SJSA1 (cell line): ENCODE measurements around the gene PPIF. TPM values are rescaled to one million over a fixed set of nuclear protein-coding genes. Genes with fewer than 3 reads are reported as not detected.

ENCODE experiments used
- DNase-seq, 2 experiments: peaks; one replicate each; pipeline ENCODE4 v3.0.0-alpha.2; 2015 to 2020; ENCODE audit warnings: low spot score in 2 of 2, low read depth in 1 of 2
- H3K27ac ChIP-seq: fragments of 250-450 bp; sonication (Bioruptor Pico); 2 replicates; pipeline ENCODE4 v1.5.1; 2020; ENCODE audit warnings: mild to moderate bottlenecking, moderate library complexity
- H3K27me3 ChIP-seq: fragments of 250-450 bp; sonication (Bioruptor Pico); replicated peaks from 2 replicates; pipeline ENCODE4 v1.5.1; 2020; ENCODE audit warnings: mild to moderate bottlenecking, moderate library complexity
- H3K36me3 ChIP-seq: fragments of 250-450 bp; sonication (Bioruptor Pico); 2 replicates; pipeline ENCODE4 v1.5.1; 2020; ENCODE audit warnings: mild to moderate bottlenecking
- H3K4me1 ChIP-seq: fragments of 250-450 bp; sonication (Bioruptor Pico); replicated peaks from 2 replicates; pipeline ENCODE4 v1.6.1; 2021; ENCODE audit warnings: mild to moderate bottlenecking
- H3K4me3 ChIP-seq: fragments of 250-450 bp; sonication (Bioruptor Pico); 2 replicates; pipeline ENCODE4 v1.5.1; 2020; ENCODE audit warnings: mild to moderate bottlenecking
- H3K9me3 ChIP-seq: fragments of 250-450 bp; sonication (Bioruptor Pico); replicated peaks from 2 replicates; pipeline ENCODE4 v1.5.1; 2020; ENCODE audit warnings: mild to moderate bottlenecking
- total RNA-seq: library from RNA; depleted of rRNA; stranded (reverse); fragments of >200 nt; shearing (Covaris generic); gene quantifications from 2 replicates; pipeline ENCODE4 v1.2.3, GENCODE V29; 2014

The PPIF gene
- total RNA-seq, 1 experiment from 2014 or later: 31.7 TPM

DNA sequence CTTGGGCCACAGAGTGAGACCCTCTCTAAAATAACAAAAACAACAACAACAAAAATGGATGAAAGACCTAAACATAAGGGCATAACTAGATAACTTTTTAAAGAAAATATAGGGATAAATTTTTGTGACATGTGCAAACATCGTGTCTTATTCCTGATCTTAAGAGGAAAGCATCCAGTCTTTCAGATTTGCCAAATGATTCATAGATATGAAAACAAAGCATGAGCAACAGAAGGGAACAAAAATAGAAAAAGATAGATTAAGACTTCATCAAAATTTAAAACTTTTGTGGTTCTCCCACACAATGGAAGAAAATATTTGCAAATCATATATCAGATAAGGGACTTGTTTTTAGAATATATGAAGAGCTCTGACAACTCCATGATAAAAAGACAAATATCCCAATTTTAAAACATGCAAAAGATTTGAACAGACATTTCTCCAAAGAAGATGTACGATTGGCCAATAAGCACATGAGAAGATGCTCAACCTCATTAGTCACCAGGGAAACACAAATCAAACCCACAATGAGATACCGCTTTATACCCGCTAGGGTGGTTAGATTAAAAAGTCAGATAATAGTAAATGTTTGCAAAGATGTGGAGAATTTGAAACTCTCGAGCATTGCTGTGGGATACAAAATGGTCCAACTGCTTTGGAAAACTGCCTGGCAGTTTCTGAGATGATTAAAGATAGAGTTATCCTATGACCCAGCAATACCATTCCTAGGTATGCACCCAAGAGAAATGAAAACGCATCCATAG is 20.3 kb downstream of the PPIF start:
- no peaks in the 10 kb centered on the region for H3K36me3 ChIP-seq
- H3K9me3 ChIP-seq: no peaks in the 10 kb centered on the region
- H3K27ac ChIP-seq: no peak overlapping the region
- no peak for DNase-seq
- no peak overlapping the region for H3K4me3 ChIP-seq
- peaks cover 5% of the 10 kb centered on the region for H3K4me1 ChIP-seq
- H3K27me3 ChIP-seq: no peaks in the 10 kb centered on the region

DNA sequence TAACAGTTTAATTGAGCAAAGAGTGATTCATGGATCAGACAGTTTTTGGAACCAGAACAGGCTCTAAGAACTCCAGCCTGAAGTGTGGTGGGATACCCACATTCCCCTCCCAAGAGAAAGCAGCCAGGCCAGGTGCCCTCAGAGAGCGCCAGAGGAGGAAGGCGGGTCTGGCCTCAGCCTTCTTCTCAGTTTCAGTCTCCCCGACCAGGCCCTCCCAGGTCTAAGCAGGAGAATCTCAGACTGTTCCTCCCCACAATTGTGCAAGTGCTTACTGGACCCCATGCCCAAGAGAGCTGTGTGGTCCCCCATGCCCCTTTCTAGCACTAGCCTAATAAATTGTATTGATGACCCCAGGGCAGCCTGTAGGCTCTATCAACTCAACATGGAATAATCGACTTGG is 25.6 kb downstream of the PPIF start:
- no peaks in the 10 kb centered on the region for H3K9me3 ChIP-seq
- no peak for DNase-seq
- no peaks in the 10 kb centered on the region for H3K36me3 ChIP-seq
- no peaks in the 10 kb centered on the region for H3K27me3 ChIP-seq
- H3K4me3 ChIP-seq: no peak overlapping the region
- peaks cover 10% of the 10 kb centered on the region for H3K4me1 ChIP-seq
- H3K27ac ChIP-seq: no peak overlapping the region

- DNase-seq: peak; percentile 79 to 84
- no peaks in the 10 kb centered on the region for H3K27me3 ChIP-seq
- no peaks in the 10 kb centered on the region for H3K36me3 ChIP-seq
- no peak overlapping the region for H3K27ac ChIP-seq
- H3K4me3 ChIP-seq: no peak overlapping the region
- peaks cover 11% of the 10 kb centered on the region for H3K4me1 ChIP-seq
- no peaks in the 10 kb centered on the region for H3K9me3 ChIP-seq
These were observed 27.3 kb downstream of the PPIF start for GRCh38 chr10:79374312-79375191.

GRCh38 chr10:79375321-79376077 is 28.2 kb downstream of the PPIF start:
- Histone ChIP-seq H3K36me3 (no peaks in the 10 kb centered on the region), H3K27me3 (no peaks in the 10 kb centered on the region), H3K4me1 (peaks cover 21% of the 10 kb centered on the region), H3K27ac (no peak overlapping the region), H3K4me3 (no peak overlapping the region), H3K9me3 (no peaks in the 10 kb centered on the region)
- DNase-seq: peak; percentile 27 to 52

GRCh38 chr10:79376078-79376628 is 28.9 kb downstream of the PPIF start:
- H3K36me3 ChIP-seq: no peaks in the 10 kb centered on the region
- H3K9me3 ChIP-seq: no peaks in the 10 kb centered on the region
- peaks cover 27% of the 10 kb centered on the region for H3K4me1 ChIP-seq
- DNase-seq: peak in 1 of 2 experiments; percentile 32
- no peak overlapping the region for H3K4me3 ChIP-seq
- H3K27me3 ChIP-seq: no peaks in the 10 kb centered on the region
- no peak overlapping the region for H3K27ac ChIP-seq

DNA sequence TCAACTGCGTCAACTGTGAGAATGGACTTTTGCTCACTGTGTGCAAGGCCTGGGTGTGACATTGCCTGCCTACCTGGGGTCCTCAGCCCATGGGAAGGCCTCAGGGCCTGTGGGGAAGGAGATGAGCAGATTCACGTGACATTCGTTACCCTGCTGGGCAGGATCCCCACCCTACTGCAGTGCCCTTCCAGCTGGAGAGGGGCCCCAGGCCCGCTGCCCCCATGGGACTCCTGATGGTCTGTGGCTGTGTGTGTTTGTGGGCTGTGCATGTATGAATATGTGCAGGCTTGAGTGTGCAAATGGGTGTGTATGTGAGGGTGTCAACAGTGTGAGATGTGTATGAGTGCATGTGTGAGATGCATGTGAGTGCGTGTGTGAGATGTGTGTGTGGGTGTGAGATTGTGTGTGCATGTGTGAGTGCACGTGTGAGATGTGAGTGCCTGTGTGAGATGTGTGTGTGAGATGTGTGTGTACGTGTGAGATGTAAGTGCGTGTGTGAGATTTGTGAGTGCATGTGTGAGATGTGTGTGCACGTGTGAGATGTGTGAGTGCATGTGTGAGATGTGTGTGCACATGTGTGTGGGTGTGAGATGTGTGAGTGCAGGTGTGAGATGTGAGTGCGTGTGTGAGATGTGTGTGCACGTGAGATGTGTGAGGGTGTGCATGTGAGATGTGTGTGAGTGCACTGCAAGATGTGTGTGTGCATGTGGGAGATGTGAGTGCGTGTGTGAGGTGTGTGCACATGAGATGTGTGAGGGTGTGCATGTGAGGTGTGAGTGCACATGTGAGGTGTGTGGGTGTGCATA is 29.7 kb downstream of the PPIF start:
- Histone ChIP-seq H3K4me1 (peaks cover 35% of the 10 kb centered on the region), H3K27me3 (no peaks in the 10 kb centered on the region), H3K9me3 (no peaks in the 10 kb centered on the region), H3K4me3 (no peak overlapping the region), H3K27ac (no peak overlapping the region), H3K36me3 (no peaks in the 10 kb centered on the region)
- no peak for DNase-seq

DNA sequence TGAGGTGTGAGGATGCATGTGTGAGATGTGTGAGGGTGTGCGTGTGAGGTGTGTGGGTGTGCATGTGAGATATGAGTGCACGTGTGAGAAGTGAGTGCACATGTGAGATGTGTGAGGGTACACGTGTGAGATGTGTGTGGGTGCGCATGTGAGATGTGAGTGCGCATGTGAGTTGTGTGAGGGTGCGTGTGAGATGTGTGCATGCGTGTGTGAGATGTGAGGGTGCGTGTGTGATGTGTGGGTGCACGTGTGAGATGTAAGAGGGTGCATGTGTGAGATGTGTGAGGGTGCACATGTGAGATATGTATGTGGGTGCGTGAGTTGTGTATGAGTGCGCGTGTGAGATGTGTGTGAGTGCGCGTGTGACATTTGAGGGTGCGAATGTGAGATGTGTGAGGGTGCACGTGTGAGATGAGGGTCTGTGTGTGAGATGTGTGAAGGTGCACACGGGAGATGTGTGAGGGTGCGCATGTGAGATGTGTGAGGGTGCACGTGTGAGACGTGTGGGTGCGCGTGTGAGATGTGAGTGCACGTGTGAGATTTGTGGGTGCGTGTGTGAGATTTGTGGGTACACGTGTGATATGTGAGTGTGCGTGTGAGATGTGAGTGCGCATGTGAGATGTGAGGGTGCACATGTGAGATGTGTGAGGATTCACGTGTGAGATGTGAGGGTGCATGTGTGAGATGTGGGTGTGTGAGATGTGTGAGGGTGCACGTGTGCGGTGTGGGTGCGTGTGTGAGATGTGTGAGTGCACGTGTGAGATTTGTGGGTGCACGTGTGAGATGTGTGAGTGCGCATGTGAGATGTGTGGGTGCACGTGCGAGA is 30.5 kb downstream of the PPIF start:
- no peaks in the 10 kb centered on the region for H3K27me3 ChIP-seq
- H3K36me3 ChIP-seq: no peaks in the 10 kb centered on the region
- no peak for DNase-seq
- no peak overlapping the region for H3K27ac ChIP-seq
- H3K4me3 ChIP-seq: no peak overlapping the region
- H3K4me1 ChIP-seq: peaks cover 43% of the 10 kb centered on the region
- no peaks in the 10 kb centered on the region for H3K9me3 ChIP-seq

DNA sequence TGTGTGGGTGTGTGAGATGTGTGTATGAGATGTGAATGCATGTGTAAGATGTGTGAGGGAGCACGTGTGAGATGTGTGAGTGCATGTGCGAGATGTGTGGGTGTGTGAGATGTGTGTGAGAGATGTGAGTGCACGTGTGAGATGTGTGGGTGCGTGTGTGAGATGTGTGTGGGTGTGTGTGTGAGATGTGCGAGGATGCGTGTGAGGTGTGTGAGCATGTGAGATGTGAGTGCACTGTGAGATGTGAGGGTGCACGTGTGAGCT is 31.0 kb downstream of the PPIF start:
- Histone ChIP-seq H3K4me3 (no peak overlapping the region), H3K27ac (no peak overlapping the region), H3K9me3 (no peaks in the 10 kb centered on the region), H3K4me1 (peaks cover 47% of the 10 kb centered on the region), H3K36me3 (no peaks in the 10 kb centered on the region), H3K27me3 (no peaks in the 10 kb centered on the region)
- no peak for DNase-seq

- DNase-seq: peak in 1 of 2 experiments; percentile 37
- no peaks in the 10 kb centered on the region for H3K36me3 ChIP-seq
- H3K4me1 ChIP-seq: peaks cover 47% of the 10 kb centered on the region
- H3K27me3 ChIP-seq: no peaks in the 10 kb centered on the region
- H3K27ac ChIP-seq: no peak overlapping the region
- no peak overlapping the region for H3K4me3 ChIP-seq
- H3K9me3 ChIP-seq: no peaks in the 10 kb centered on the region
These were observed 31.6 kb downstream of the PPIF start for GRCh38 chr10:79378647-79379511.

DNA sequence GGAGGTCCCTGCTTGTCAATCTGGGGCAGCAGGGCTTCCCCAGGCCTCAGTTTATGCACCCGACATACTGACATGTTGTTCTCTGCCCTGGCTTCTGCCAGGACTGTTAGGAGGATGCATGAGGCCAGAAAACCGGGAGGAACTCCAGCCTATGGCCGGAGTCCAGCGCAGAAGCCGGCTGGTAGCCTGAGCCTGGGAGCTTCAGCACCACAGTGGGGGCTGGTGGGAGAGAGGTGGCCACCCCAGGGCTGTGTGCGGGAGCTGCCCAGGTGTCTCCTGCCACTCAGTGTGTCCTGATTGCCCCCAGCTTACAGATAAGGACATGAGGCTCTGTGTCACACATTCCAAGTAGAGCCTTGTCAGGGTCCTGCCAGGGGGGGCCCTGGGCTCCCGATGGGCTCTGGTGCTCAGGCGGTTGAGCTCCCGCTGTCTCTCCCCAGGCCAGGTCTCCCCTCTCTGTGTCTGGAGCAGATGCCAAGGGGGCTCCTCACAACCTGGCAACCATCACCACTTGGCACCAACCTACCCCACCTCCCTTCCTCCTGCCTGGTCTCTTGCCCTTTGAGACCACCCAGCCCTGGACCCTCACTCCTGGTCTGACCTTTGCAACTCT is 32.3 kb downstream of the PPIF start:
- DNase-seq: peak in 1 of 2 experiments; percentile 38
- Histone ChIP-seq H3K27ac (peak overlapping the region; percentile 64), H3K9me3 (no peaks in the 10 kb centered on the region), H3K27me3 (no peaks in the 10 kb centered on the region), H3K4me1 (peaks cover 46% of the 10 kb centered on the region), H3K4me3 (no peak overlapping the region), H3K36me3 (0 out of 2 replicates have a peak, but pooled peaks cover 3% of the 10 kb centered on the region)

DNA sequence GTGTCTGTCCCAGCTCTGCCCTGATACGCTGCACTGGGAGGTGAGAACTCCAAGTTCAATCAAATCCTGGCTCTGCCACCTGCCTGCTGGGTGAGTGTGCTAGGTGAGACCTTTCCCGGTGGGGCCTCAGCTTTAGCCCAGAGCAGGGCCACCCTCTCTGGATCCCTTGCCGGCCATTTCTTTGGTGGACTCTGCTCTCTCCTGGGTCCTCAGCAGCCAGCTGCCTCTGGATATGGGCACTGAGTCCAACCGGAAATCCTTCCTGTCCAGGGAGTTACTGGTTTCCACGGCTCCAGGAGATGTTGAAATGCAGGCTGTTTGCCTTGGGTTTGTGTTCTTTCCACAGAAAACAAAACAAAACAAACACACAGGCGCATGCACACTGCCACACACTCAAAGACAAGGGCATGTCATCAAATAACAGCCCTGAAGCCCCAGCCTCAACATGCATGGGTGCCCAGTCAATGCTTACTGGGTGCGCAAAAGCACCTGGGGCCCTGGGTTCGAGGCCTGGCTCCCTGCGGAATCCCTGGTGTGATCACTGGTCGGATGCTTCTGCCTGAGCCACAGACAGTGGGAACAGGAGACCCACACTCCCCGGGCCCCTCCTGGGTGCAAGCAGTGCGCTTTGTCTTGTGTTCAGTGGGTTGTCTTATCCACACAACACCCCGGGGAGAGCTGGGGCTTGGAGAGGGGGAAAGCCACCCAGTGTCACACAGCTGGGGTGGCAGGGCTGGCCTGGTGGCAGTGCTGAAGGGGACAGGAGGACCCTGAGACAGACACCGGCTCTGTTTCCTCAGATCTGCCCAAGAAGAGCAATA is 33.1 kb downstream of the PPIF start:
- Histone ChIP-seq H3K27ac (peak overlapping the region; percentile 64), H3K4me3 (no peak overlapping the region), H3K36me3 (0 out of 2 replicates have a peak, but pooled peaks cover 4% of the 10 kb centered on the region), H3K4me1 (peaks cover 41% of the 10 kb centered on the region), H3K9me3 (no peaks in the 10 kb centered on the region), H3K27me3 (no peaks in the 10 kb centered on the region)
- DNase-seq: peak in 1 of 2 experiments; percentile 52
